MCF 10A (cell line): ENCODE measurements around the gene PHF21B. TPM values are rescaled to one million over a fixed set of nuclear protein-coding genes. Genes with fewer than 3 reads are reported as not detected.

Experiments used
- BruUV-seq: library from RNA; stranded (reverse); fragments of 400-500 nt; replicated peaks from 2 replicates; lab custom pipeline; 2021; lab: Mats Ljungman, UMichigan
- CTCF ChIA-PET: fragments of 300-600 bp; sonication (Branson Sonifier 250); formaldehyde crosslinking; extraction: SDS; loops from one replicate; lab custom pipeline; 2021; ENCODE audit warnings: antibody characterized with exemption, inconsistent platforms; lab: Yijun Ruan, JAX
- POLR2A ChIA-PET: fragments of 300-600, 350-650 bp; sonication (Branson Sonifier 250); formaldehyde crosslinking; extraction: SDS; loops from one replicate; lab custom pipeline; 2020; ENCODE audit warnings: antibody characterized with exemption, inconsistent platforms; lab: Yijun Ruan, JAX
- DNase-seq: peaks from one replicate; pipeline ENCODE4 v3.0.0-alpha.2; 2018; ENCODE audit not compliant: unreplicated experiment
- H3K27ac Mint-ChIP-seq: one replicate; pipeline ENCODE4 v1.8.0; 2022; ENCODE audit warnings: mild to moderate bottlenecking, low read depth, mixed read lengths; ENCODE audit not compliant: unreplicated experiment
- H3K27me3 Mint-ChIP-seq: one replicate; pipeline ENCODE4 v1.8.0; 2022; ENCODE audit warnings: mixed read lengths; ENCODE audit not compliant: insufficient read depth, unreplicated experiment
- H3K36me3 Mint-ChIP-seq: one replicate; pipeline ENCODE4 v1.8.0; 2022; ENCODE audit warnings: mild to moderate bottlenecking, moderate library complexity, mixed read lengths; ENCODE audit not compliant: insufficient read depth, unreplicated experiment
- H3K4me1 Mint-ChIP-seq: one replicate; pipeline ENCODE4 v1.8.0; 2022; ENCODE audit warnings: mixed read lengths; ENCODE audit not compliant: insufficient read depth, unreplicated experiment
- H3K4me3 Mint-ChIP-seq: one replicate; pipeline ENCODE4 v1.8.0; 2022; ENCODE audit warnings: mild to moderate bottlenecking, moderate library complexity, mixed read lengths; ENCODE audit not compliant: unreplicated experiment
- H3K9me3 Mint-ChIP-seq: one replicate; pipeline ENCODE4 v1.8.0; 2022; ENCODE audit warnings: mixed read lengths; ENCODE audit not compliant: unreplicated experiment
- CTCF ChIP-seq: fragments of 200-600 bp; IDR thresholded peaks from one replicate; pipeline ENCODE4 v1.8.0; 2022; ENCODE audit warnings: antibody characterized with exemption, mild to moderate bottlenecking; ENCODE audit not compliant: unreplicated experiment
- intact Hi-C: fragments of 100-400 bp; cut with micrococcal nuclease; formaldehyde crosslinking; loops from 2 replicates; pipeline ENCODE4 v1.14.1; 2022
- total RNA-seq: library from RNA; stranded (reverse); gene quantifications from 2 replicates; pipeline ENCODE4 v1.2.3, GENCODE V29; 2022

The PHF21B gene
- total RNA-seq, 1 experiment from 2014 or later = 0.75 TPM

- H3K4me1 Mint-ChIP-seq = no peaks in the 10 kb centered on the region
- BruUV-seq = no TSS peak
- H3K36me3 Mint-ChIP-seq = no peaks in the 10 kb centered on the region
- peaks cover 53% of the 10 kb centered on the region for H3K27me3 Mint-ChIP-seq
- CTCF ChIA-PET = no interaction called here
- intact Hi-C loops = no loop called here
- peaks cover 9% of the 10 kb centered on the region for H3K9me3 Mint-ChIP-seq
- no peak for DNase-seq
- H3K4me3 Mint-ChIP-seq = no peak overlapping the region
- no peak overlapping the region for H3K27ac Mint-ChIP-seq
- POLR2A ChIA-PET = interaction anchor here (0.6 kb wide), 1 partner anchor 8 kb away, joined by 3 read pairs; no protein-coding TSS in a partner anchor
- TF ChIP-seq CTCF = no peak
Measured at GRCh38 chr22:44983878-44984482, 25.8 kb downstream of the PHF21B start.

- ChIA-PET POLR2A (no interaction called here), CTCF (interaction anchor here (0.7 kb wide), 1 partner anchor 99 kb away, joined by 3 read pairs; no protein-coding TSS in a partner anchor)
- intact Hi-C loops = no loop called here
- no peaks in the 10 kb centered on the region for H3K4me1 Mint-ChIP-seq
- peaks cover 51% of the 10 kb centered on the region for H3K27me3 Mint-ChIP-seq
- no TSS peak for BruUV-seq
- no peaks in the 10 kb centered on the region for H3K36me3 Mint-ChIP-seq
- TF ChIP-seq CTCF = no peak
- H3K9me3 Mint-ChIP-seq = peaks cover 9% of the 10 kb centered on the region
- DNase-seq = no peak
- H3K27ac Mint-ChIP-seq = no peak overlapping the region
- H3K4me3 Mint-ChIP-seq = no peak overlapping the region
Measured at GRCh38 chr22:44982445-44982844, 27.4 kb downstream of the PHF21B start.

- ChIA-PET CTCF (interaction anchor here (1.1 kb wide), 1 partner anchor 161 kb away, joined by 3 read pairs; no protein-coding TSS in a partner anchor), POLR2A (no interaction called here)
- no peak for TF ChIP-seq CTCF
- H3K4me3 Mint-ChIP-seq = no peak overlapping the region
- intact Hi-C loops = no loop called here
- H3K36me3 Mint-ChIP-seq = no peaks in the 10 kb centered on the region
- H3K27me3 Mint-ChIP-seq = peaks cover 51% of the 10 kb centered on the region
- no peak overlapping the region for H3K27ac Mint-ChIP-seq
- no peaks in the 10 kb centered on the region for H3K4me1 Mint-ChIP-seq
- H3K9me3 Mint-ChIP-seq = peaks cover 9% of the 10 kb centered on the region
- DNase-seq = no peak
- BruUV-seq = no TSS peak
Measured at GRCh38 chr22:44981857-44982256, 27.9 kb downstream of the PHF21B start.

- DNase-seq = no peak
- H3K27ac Mint-ChIP-seq = no peak overlapping the region
- H3K36me3 Mint-ChIP-seq = no peaks in the 10 kb centered on the region
- TF ChIP-seq CTCF = no peak
- CTCF ChIA-PET = interaction anchor here (0.6 kb wide), 1 partner anchor 35 kb away, joined by 3 read pairs; no protein-coding TSS in a partner anchor
- H3K4me3 Mint-ChIP-seq = no peak overlapping the region
- peaks cover 52% of the 10 kb centered on the region for H3K27me3 Mint-ChIP-seq
- intact Hi-C loops = loop anchor here (10.0 kb wide), 2 partner anchors 186 to 286 kb away; partner anchors contain the start of gene NUP50
- no TSS peak for BruUV-seq
- POLR2A ChIA-PET = no interaction called here
- H3K9me3 Mint-ChIP-seq = peaks cover 6% of the 10 kb centered on the region
- no peaks in the 10 kb centered on the region for H3K4me1 Mint-ChIP-seq
Measured at GRCh38 chr22:44979154-44979553, 30.7 kb downstream of the PHF21B start.
